H1 (cell line): ENCODE results near the gene IGSF9. TPM values are rescaled to one million over a fixed set of nuclear protein-coding genes. Genes with fewer than 3 reads are reported as not detected.

ENCODE experiments used
- CTCF ChIA-PET: fragments of 300-600 bp; sonication (Branson Sonifier 250); formaldehyde crosslinking; loops from one replicate; lab custom pipeline; 2021; ENCODE audit not compliant: partially characterized antibody; lab: Charles Lee
- POLR2A ChIA-PET: fragments of 300-600 bp; sonication (Branson Sonifier 250); formaldehyde crosslinking; loops from one replicate; lab custom pipeline; 2021; ENCODE audit warnings: inconsistent platforms; ENCODE audit not compliant: partially characterized antibody; lab: Charles Lee
- DNase-seq, 2 experiments: peaks; one replicate each; pipeline versions ENCODE4 v3.0.0 to v3.0.0-alpha.2; 2010 to 2022; ENCODE audit warnings: low spot score in 2 of 2, low read depth in 1 of 2, mixed read lengths in 1 of 2
- FAIRE-seq: peaks from 2 replicates; lab custom pipeline; 2011; peaks lifted over from hg19 to GRCh38; lab: Jason Lieb, UNC
- H2AFZ ChIP-seq: 2 replicates; pipeline ENCODE4 v1.8.1; 2012; ENCODE audit warnings: low read length, inconsistent platforms
- H2AK5ac ChIP-seq: 2 replicates; pipeline ENCODE4 v1.6.1; 2013; ENCODE audit warnings: low read depth, low read length
- H2BK120ac ChIP-seq: replicated peaks from 2 replicates; pipeline ENCODE3; 2013; ENCODE audit warnings: low read depth, low read length, inconsistent platforms
- H2BK12ac ChIP-seq: 2 replicates; pipeline ENCODE4 v1.6.1; 2013; ENCODE audit warnings: low read depth, low read length
- H2BK15ac ChIP-seq: 2 replicates; pipeline ENCODE4 v1.6.1; 2013; ENCODE audit warnings: low read length
- H2BK20ac ChIP-seq: 2 replicates; pipeline ENCODE4 v1.6.1; 2013; ENCODE audit warnings: low read length
- H2BK5ac ChIP-seq: 2 replicates; pipeline ENCODE4 v1.6.1; 2013; ENCODE audit warnings: low read depth, low read length
- H3K14ac ChIP-seq: 2 replicates; pipeline ENCODE4 v1.6.1; 2013; ENCODE audit warnings: inconsistent platforms; ENCODE audit not compliant: insufficient read length
- H3K18ac ChIP-seq: 2 replicates; pipeline ENCODE4 v1.6.1; 2013; ENCODE audit warnings: low read length; ENCODE audit errors: extremely low read depth
- H3K23ac ChIP-seq: 2 replicates; pipeline ENCODE4 v1.6.1; 2013; ENCODE audit warnings: inconsistent platforms; ENCODE audit not compliant: insufficient read length
- H3K23me2 ChIP-seq: 2 replicates; pipeline ENCODE4 v1.6.1; 2013; ENCODE audit warnings: low read depth, low read length
- H3K27ac ChIP-seq: 2 replicates; pipeline ENCODE4 v1.6.1; 2011; ENCODE audit warnings: low read depth, low read length, inconsistent platforms
- H3K27me3 ChIP-seq, 4 experiments: replicated peaks in 1 of 4; 1 replicate in 1 of 4; 2 replicates in 3 of 4; pipeline versions ENCODE4 v1.6.1 to v1.8.1; 2011 to 2013; ENCODE audit warnings: low read length in 3 of 4, mild to moderate bottlenecking in 3 of 4, inconsistent platforms in 2 of 4, mixed read lengths in 2 of 4, moderate library complexity in 1 of 4; ENCODE audit not compliant: control insufficient read depth in 3 of 4, insufficient read depth in 3 of 4; ENCODE audit errors: extremely low read depth in 1 of 4
- H3K36me3 ChIP-seq, 4 experiments: 2 replicates each; pipeline versions ENCODE4 v1.6.1 to v1.8.1; 2011 to 2013; ENCODE audit warnings: mild to moderate bottlenecking in 4 of 4, low read length in 3 of 4, moderate library complexity in 2 of 4, control low read depth in 1 of 4, inconsistent platforms in 1 of 4; ENCODE audit not compliant: insufficient read depth in 4 of 4, control insufficient read depth in 2 of 4
- H3K4ac ChIP-seq: replicated peaks from 2 replicates; pipeline ENCODE3; 2013; ENCODE audit warnings: low read length, low read depth, mixed read lengths, inconsistent platforms; ENCODE audit not compliant: insufficient read length
- H3K4me1 ChIP-seq, 4 experiments: replicated peaks in 1 of 4; 1 replicate in 1 of 4; 2 replicates in 3 of 4; pipeline versions ENCODE4 v1.6.1 to v1.8.1; 2011 to 2013; ENCODE audit warnings: low read length in 3 of 4, inconsistent platforms in 2 of 4, mixed read lengths in 1 of 4; ENCODE audit not compliant: insufficient read depth in 4 of 4, control insufficient read depth in 3 of 4
- H3K4me2 ChIP-seq, 2 experiments: 2 replicates each; pipeline versions ENCODE4 v1.6.1 to v1.8.1; 2011 to 2013; ENCODE audit warnings: low read depth in 2 of 2, low read length in 2 of 2, control low read depth in 1 of 2, inconsistent platforms in 1 of 2, mild to moderate bottlenecking in 1 of 2; ENCODE audit not compliant: insufficient read depth in 1 of 2
- H3K4me3 ChIP-seq, 4 experiments: fragments of 200-600, 300-600 bp in 1 of 4; sonication (generic), shearing (Covaris generic), sonication (Bioruptor Twin) in 1 of 4; 2 replicates each; pipeline versions ENCODE4 v1.5.1 to v1.8.1; 2011 to 2016; ENCODE audit warnings: low read length in 4 of 4, low read depth in 3 of 4, control low read depth in 2 of 4, inconsistent platforms in 2 of 4, mild to moderate bottlenecking in 2 of 4, mixed read lengths in 1 of 4, moderate library complexity in 1 of 4; ENCODE audit not compliant: insufficient read depth in 2 of 4; ENCODE audit errors: extremely low read depth in 1 of 4
- H3K56ac ChIP-seq: replicated peaks from 2 replicates; pipeline ENCODE3; 2013; ENCODE audit warnings: low read depth, mild to moderate bottlenecking, mixed read lengths, low read length, inconsistent platforms; ENCODE audit not compliant: insufficient read length
- H3K79me1 ChIP-seq: 2 replicates; pipeline ENCODE4 v1.6.1; 2013; ENCODE audit warnings: low read depth, low read length, control low read depth
- H3K79me2 ChIP-seq, 2 experiments: 2 replicates each; pipeline versions ENCODE4 v1.6.1 to v1.8.1; 2012 to 2013; ENCODE audit warnings: low read length in 2 of 2, mild to moderate bottlenecking in 2 of 2, inconsistent platforms in 1 of 2; ENCODE audit not compliant: insufficient read depth in 2 of 2, control insufficient read depth in 1 of 2
- H3K9ac ChIP-seq, 4 experiments: replicated peaks in 1 of 4; 1 replicate in 1 of 4; 2 replicates in 3 of 4; pipeline versions ENCODE4 v1.6.1 to v1.8.1; 2011 to 2013; ENCODE audit warnings: low read depth in 3 of 4, low read length in 3 of 4, control low read depth in 2 of 4, mild to moderate bottlenecking in 2 of 4, moderate library complexity in 2 of 4, inconsistent platforms in 1 of 4; ENCODE audit errors: extremely low read depth in 1 of 4
- H3K9me3 ChIP-seq, 2 experiments: 2 replicates each; pipeline versions ENCODE4 v1.6.1 to v1.8.1; 2012 to 2013; ENCODE audit warnings: mild to moderate bottlenecking in 2 of 2, moderate library complexity in 2 of 2, control low read depth in 1 of 2, inconsistent platforms in 1 of 2, low read depth in 1 of 2, low read length in 1 of 2, mixed read lengths in 1 of 2; ENCODE audit not compliant: insufficient read depth in 2 of 2
- H4K20me1 ChIP-seq, 2 experiments: replicated peaks in 1 of 2; 2 replicates each; pipeline versions ENCODE3 to v1.8.1; 2011 to 2013; ENCODE audit warnings: inconsistent platforms in 2 of 2, low read length in 2 of 2, mild to moderate bottlenecking in 1 of 2; ENCODE audit not compliant: insufficient read depth in 2 of 2, control insufficient read depth in 1 of 2
- H4K5ac ChIP-seq: 2 replicates; pipeline ENCODE4 v1.6.1; 2013; ENCODE audit warnings: low read length, low read depth, mixed read lengths, inconsistent platforms; ENCODE audit not compliant: insufficient read length
- H4K8ac ChIP-seq: 2 replicates; pipeline ENCODE4 v1.8.0; 2013; ENCODE audit warnings: mild to moderate bottlenecking, moderate library complexity, low read length, inconsistent platforms; ENCODE audit not compliant: insufficient read depth; ENCODE audit errors: extremely low read depth
- H4K91ac ChIP-seq: replicated peaks from 2 replicates; pipeline ENCODE3; 2013; ENCODE audit warnings: low read length, mixed read lengths, inconsistent platforms; ENCODE audit not compliant: insufficient read length
- BCL11A ChIP-seq, 2 experiments: IDR thresholded peaks; one replicate each; pipeline ENCODE4 v1.6.1; 2011; ENCODE audit warnings: low read depth in 2 of 2, low read length in 2 of 2, mild to moderate bottlenecking in 2 of 2
- CEBPB ChIP-seq: IDR thresholded peaks from 2 replicates; pipeline ENCODE4 v1.6.1; 2012; ENCODE audit warnings: low read depth, low read length
- EP300 ChIP-seq, 2 experiments: IDR thresholded peaks; 1 replicate in 1 of 2; 2 replicates in 1 of 2; pipeline ENCODE4 v1.6.1; 2011 to 2012; ENCODE audit warnings: low read depth in 2 of 2, low read length in 2 of 2, mild to moderate bottlenecking in 2 of 2, borderline replicate concordance in 1 of 2, inconsistent platforms in 1 of 2, moderate library complexity in 1 of 2
- EZH2 ChIP-seq: fragments of 200-600 bp; sonication (generic); IDR thresholded peaks from 2 replicates; pipeline ENCODE4 v1.7.1; 2012; ENCODE audit warnings: low read depth, mild to moderate bottlenecking, moderate library complexity, low read length, inconsistent platforms; ENCODE audit not compliant: severe bottlenecking
- HDAC6 ChIP-seq: IDR thresholded peaks from one replicate; pipeline ENCODE4 v1.7.1; 2012; ENCODE audit warnings: low read depth, mild to moderate bottlenecking, inconsistent platforms, low read length, moderate library complexity
- NANOG ChIP-seq: IDR thresholded peaks from 2 replicates; pipeline ENCODE4 v1.6.1; 2011; ENCODE audit warnings: low read length, low read depth, mild to moderate bottlenecking, inconsistent platforms; ENCODE audit not compliant: insufficient read depth, poor library complexity, severe bottlenecking
- POLR2A ChIP-seq, 2 experiments: IDR thresholded peaks; 1 replicate in 1 of 2; 2 replicates in 1 of 2; pipeline ENCODE4 v1.6.1; 2011; ENCODE audit warnings: low read depth in 2 of 2, low read length in 2 of 2, mild to moderate bottlenecking in 2 of 2; ENCODE audit errors: control extremely low read depth in 1 of 2
- RXRA ChIP-seq: IDR thresholded peaks from 2 replicates; pipeline ENCODE4 v1.6.1; 2011; ENCODE audit warnings: low read depth, mild to moderate bottlenecking, low read length, moderate library complexity; ENCODE audit not compliant: insufficient read depth
- SIRT6 ChIP-seq: IDR thresholded peaks from one replicate; pipeline ENCODE4 v1.7.1; 2012; ENCODE audit warnings: low read length, inconsistent platforms
- SP1 ChIP-seq: IDR thresholded peaks from 2 replicates; pipeline ENCODE4 v1.6.1; 2011; ENCODE audit warnings: low read depth, low read length
- SP2 ChIP-seq: IDR thresholded peaks from 2 replicates; pipeline ENCODE4 v1.6.1; 2012; ENCODE audit warnings: mild to moderate bottlenecking, low read length, inconsistent platforms
- SRF ChIP-seq: IDR thresholded peaks from 2 replicates; pipeline ENCODE4 v1.6.1; 2011; ENCODE audit warnings: mild to moderate bottlenecking, low read depth, low read length, moderate library complexity
- SUZ12 ChIP-seq: fragments of 200-600 bp; sonication (generic); IDR thresholded peaks from 2 replicates; pipeline ENCODE4 v1.6.1; 2012; ENCODE audit warnings: mild to moderate bottlenecking, inconsistent platforms, low read length, moderate library complexity, mixed read lengths
- TBP ChIP-seq: IDR thresholded peaks from 2 replicates; pipeline ENCODE4 v1.6.1; 2011; ENCODE audit warnings: low read depth, low read length, improper control_type of control experiment
- TCF12 ChIP-seq: IDR thresholded peaks from 2 replicates; pipeline ENCODE4 v1.6.1; 2011; ENCODE audit warnings: low read depth, mild to moderate bottlenecking, low read length
- YY1 ChIP-seq: IDR thresholded peaks from 2 replicates; pipeline ENCODE4 v1.6.1; 2011; ENCODE audit warnings: low read depth, mild to moderate bottlenecking, low read length
- WGBS, 2 experiments: shearing (Covaris generic) in 1 of 2; methylation state at CpG; one replicate each; pipeline versions ENCODE4 v1.1.6 to v1.1.7; 2013 to 2015; ENCODE audit warnings: low lambda C conversion rate in 2 of 2, mixed read lengths in 2 of 2, inconsistent platforms in 1 of 2, low coverage in 1 of 2, missing lambda C conversion rate in 1 of 2; ENCODE audit not compliant: insufficient replicate concordance in 2 of 2, insufficient coverage in 1 of 2, insufficient read length in 1 of 2; ENCODE audit errors: extremely low coverage in 1 of 2, missing lambda C conversion rate in 1 of 2; 5-methylcytosine and 5-hydroxymethylcytosine counted together
- polyA plus RNA-seq, 7 experiments: library from polyadenylated mRNA; depleted of rRNA in 3 of 7; stranded (reverse) in 5 of 7; unstranded in 2 of 7; fragments of >200 nt in 5 of 7; fragments of 200-250 nt in 2 of 7; gene quantifications; 1 replicate in 5 of 7; 2 replicates in 1 of 7; 4 replicates in 1 of 7; pipeline versions ENCODE4 v1.2.1 to v1.2.3, GENCODE V29; 2011 to 2013; ENCODE audit warnings: missing spikeins in 2 of 7, mixed read lengths in 2 of 7
- total RNA-seq: library from RNA; stranded (reverse); fragmentation: NEBNext Ultra II Directional; extraction: Animal tissue kit (Norgen Biotek cat#: 25700); gene quantifications from 2 replicates; pipeline ENCODE4 v1.2.1, GENCODE V29; 2021

IGSF9 gene
- total and polyA plus RNA-seq, 2 of the 8 experiments (the other 6 are each of a cell fraction or from before 2014, with no cell fraction given) = 10.9 to 28.1 TPM

DNA sequence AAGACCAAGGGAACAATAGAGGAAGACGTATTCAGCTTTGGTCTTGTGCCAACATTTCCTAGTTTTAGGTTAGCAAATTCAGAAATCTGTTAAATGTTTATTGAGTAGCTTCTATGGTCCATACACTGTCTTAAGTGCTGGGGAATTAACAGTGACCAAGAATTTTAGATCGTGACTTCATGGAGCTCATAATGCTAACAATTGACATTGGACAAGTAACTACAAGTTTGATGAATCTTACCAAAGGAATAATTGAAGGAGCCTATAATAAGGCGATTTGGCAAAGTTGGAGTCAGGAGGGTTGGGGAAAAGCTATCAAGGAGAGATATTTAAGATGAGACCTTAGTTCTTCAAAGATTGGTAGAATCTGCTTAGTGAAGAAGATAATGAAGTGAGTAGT, 10.0 kb upstream of the IGSF9 start:
- H2AFZ ChIP-seq = no peak overlapping the region
- no peak for TF ChIP-seq RXRA
- no peak for TF ChIP-seq SRF
- no peak for TF ChIP-seq EZH2
- TF ChIP-seq SUZ12 = no peak
- TF ChIP-seq TBP = no peak
- no peak for TF ChIP-seq NANOG
- no peak for TF ChIP-seq SIRT6
- no peak for TF ChIP-seq SP1
- TF ChIP-seq SP2 = no peak
- no peak for TF ChIP-seq POLR2A (IDR thresholded peaks at IDR 0.05; ENCODE audit: control extremely low read depth in 1 of 2, low read depth in 2 of 2, low read length in 2 of 2)
- TF ChIP-seq CEBPB = no peak
- TF ChIP-seq HDAC6 = no peak
- TF ChIP-seq EP300 (IDR thresholded peaks at IDR 0.05; ENCODE audit: borderline replicate concordance in 1 of 2, low read depth in 2 of 2, low read length in 2 of 2) = no peak
- TF ChIP-seq YY1 = no peak
- no peak for TF ChIP-seq TCF12
- TF ChIP-seq BCL11A (IDR thresholded peaks at IDR 0.05; ENCODE audit: low read depth in 2 of 2, low read length in 2 of 2) = no peak

More for the DNA sequence above, 10.0 kb upstream of the IGSF9 start:
- H3K9me3 ChIP-seq = no peaks in the 10 kb centered on the region
- H3K18ac ChIP-seq = no peak overlapping the region
- H3K27me3 ChIP-seq = no peaks in the 10 kb centered on the region; a peak in 1 of 7 replicates
- 84% methylated on average over 3 of the region's 3 CpGs; no CpG with 5 or more reads in 1 of the 2 experiments for WGBS, 2 experiments
- H3K23me2 ChIP-seq = no peaks in the 10 kb centered on the region
- no peaks in the 10 kb centered on the region for H4K20me1 ChIP-seq
- no peak overlapping the region for H4K5ac ChIP-seq
- H2BK15ac ChIP-seq = no peak overlapping the region
- no peak overlapping the region for H2BK5ac ChIP-seq
- no peak overlapping the region for H3K27ac ChIP-seq
- no peak for DNase-seq
- no peak overlapping the region for H3K4ac ChIP-seq
- CTCF ChIA-PET = interaction anchor here (0.6 to 35.5 kb wide), 7 partner anchors 9 to 156 kb away, joined by 3 to 696 read pairs (median 6); no protein-coding TSS in a partner anchor
- POLR2A ChIA-PET = interaction anchor here (1.1 to 1.7 kb wide), 3 partner anchors 10 to 15 kb away, joined by 3 to 6 read pairs (median 4); no protein-coding TSS in a partner anchor
- H4K8ac ChIP-seq = no peak overlapping the region
- H3K56ac ChIP-seq = no peak overlapping the region
- no peak overlapping the region for H2AK5ac ChIP-seq
- no peaks in the 10 kb centered on the region for H3K79me1 ChIP-seq
- H2BK120ac ChIP-seq = no peak overlapping the region
- H3K4me1 ChIP-seq = no peaks in the 10 kb centered on the region
- no peak overlapping the region for H2BK20ac ChIP-seq
- no peak overlapping the region for H3K9ac ChIP-seq
- no peaks in the 10 kb centered on the region for H3K79me2 ChIP-seq
- H3K4me2 ChIP-seq = no peak overlapping the region
- H2BK12ac ChIP-seq = no peak overlapping the region
- no peak overlapping the region for H3K14ac ChIP-seq
- H4K91ac ChIP-seq = no peak overlapping the region
- FAIRE-seq = no peak
- no peak overlapping the region for H3K4me3 ChIP-seq
- H3K36me3 ChIP-seq = no peaks in the 10 kb centered on the region
- no peak overlapping the region for H3K23ac ChIP-seq
